Pons (tissue), 1 donor: ENCODE results near the gene PITPNC1.

ENCODE experiments used
- DNase-seq: peaks from one replicate; pipeline ENCODE4 v3.0.0-alpha.2; 2016; ENCODE audit warnings: low spot score

PITPNC1 gene

DNA sequence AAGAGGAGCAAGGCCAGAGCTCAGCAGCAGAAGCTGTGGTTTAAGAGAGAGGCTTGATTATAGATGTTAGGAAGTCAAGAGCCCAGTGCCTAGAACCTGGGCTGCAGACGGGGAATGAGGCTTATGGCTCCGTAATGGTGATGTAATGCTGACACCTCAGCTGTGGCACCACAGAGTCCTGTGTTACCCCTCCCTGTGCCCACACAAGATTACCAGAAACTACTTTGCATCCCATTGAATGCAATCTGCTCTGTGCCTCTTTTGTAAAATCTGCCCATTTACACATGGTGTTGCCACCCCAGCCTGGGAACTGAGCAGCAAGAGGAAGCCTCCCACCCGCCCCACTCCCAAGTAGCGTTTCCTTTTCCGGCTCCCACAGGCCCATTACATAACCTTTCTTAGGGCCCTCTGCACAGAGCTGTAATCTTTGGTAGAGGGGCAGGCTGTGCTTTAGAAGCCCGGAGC lies 57.0 kb downstream of the PITPNC1 start:
- DNase-seq, result no peak

DNA sequence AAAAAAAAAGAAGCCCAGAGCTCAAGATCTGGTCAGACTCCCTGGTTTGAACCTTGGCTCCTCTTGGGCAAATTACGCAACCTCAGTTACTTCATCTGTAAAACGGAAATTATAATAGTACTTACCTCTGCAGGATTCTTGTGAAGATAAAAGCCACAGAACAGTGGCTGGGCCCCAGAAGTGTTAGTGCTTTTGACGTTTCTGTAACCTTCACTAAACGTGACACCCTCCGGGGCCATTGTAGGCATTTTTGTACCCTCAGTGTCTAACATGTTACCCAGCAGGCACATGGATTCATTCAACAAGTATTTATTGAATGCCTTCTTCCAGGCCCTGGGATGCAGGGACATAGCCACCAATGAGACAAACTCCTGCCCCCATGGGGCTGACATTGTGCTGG lies 58.0 kb downstream of the PITPNC1 start:
- no peak for DNase-seq

DNA sequence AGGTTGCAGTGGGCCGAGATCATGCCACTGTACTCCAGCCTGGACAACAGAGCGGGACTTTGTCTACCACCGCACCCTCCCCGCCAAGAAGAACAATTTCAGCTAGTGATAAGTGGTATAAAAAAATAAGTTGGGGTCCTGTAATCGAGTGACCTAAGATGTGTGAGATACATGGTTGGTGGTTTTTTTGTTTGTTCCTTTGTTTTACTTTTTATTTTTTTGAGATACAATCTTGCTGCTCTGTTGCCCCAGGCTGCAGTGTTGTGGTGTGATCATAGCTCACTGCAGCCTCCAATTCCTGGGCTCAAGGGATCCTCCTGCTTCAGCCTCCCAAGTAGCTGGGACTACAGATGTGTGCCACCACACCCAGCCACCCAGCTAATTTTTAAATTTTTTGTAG lies 58.7 kb downstream of the PITPNC1 start:
- no peak for DNase-seq

DNA sequence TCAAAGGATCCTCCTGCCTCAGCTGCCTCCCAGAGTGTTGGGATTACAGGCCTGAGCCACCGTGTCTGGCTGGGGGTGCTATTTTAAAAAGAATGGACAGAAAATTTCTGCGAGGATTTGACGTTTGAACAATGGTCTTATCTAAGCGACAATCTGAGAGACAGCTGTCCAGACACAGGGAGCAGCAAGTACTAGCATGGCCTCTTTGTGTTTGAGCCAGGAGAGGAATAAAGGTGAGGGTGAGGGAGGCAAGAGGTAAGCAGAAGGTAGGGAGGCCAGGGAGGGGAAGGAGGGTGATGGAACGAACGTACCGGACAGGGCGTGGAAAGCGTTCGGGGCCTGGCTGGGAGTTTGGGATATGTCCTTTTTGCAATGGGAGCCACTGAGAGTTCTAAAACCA lies 59.2 kb downstream of the PITPNC1 start:
- DNase-seq, result no peak

DNA sequence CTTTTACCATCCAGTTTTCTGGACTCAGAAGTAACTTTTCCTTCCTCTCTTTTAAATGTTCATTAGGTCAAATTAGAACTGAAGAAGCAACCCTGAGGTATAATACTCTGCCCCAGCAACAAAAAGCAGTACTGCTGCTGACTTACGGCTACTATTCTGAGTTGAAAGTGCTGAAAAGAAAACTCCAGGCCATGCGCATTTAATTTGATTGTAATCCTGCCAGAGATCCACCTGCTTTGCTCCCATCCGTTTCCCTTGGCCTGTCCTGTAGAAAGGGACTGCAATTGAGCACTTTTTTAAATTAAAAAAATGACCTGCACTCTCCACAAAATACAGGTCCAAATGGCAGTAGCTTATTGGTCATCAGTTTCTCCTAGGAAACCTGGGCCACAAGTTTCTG lies 61.6 kb downstream of the PITPNC1 start:
- DNase-seq, result no peak

DNA sequence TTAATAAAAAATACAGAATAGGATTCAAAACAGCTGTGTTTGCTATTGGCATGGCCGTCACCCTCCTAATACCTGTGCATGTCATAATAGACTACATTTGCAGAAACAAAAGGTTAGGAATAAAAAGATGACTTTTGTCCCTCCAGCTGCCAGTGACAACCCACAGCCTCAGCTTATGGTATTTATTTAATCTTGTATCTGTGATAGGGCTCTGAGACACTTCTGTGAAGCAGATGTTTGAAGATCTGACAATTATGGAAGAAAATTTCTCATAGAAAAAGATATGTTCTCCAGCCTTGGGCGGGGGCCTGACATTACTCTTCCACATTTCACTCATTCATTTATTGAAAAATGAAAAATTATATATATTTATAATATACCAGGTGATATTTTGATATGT lies 62.2 kb downstream of the PITPNC1 start:
- DNase-seq, result no peak

DNA sequence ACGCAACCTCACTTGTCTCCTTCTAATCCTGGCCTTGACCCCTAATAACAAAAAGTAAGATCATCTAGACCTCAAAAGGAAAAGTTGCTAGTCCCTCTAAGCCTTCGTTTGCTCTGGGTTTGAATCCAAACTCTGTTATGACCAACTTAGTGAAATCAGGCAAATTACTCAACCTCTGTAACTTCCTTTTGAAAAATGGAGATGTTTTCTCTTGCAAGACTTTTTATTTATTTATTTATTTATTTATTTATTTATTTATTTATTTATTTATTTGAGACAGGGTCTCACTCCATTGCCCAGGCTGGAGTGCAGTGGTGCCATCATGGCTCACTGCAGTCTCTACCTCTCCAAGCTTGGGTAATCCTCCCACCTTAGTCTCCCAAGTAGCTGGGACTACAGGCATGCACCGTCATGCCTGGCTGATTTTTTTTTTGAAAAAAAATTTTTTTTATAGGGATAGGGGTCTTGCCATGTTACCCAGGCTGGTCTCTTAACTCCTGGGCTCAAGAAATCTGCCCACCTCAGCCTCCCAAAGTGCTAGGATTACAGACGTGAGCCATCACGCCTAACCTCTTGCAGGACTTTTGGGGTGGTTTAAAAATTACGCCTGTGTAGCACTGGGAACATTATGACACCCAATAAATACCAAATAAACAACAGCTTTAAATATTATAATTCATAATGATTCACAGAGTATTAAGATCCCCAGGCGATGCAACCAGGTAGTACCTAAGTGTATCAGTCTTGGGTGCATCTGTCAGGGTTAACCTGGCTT lies 63.4 kb downstream of the PITPNC1 start:
- DNase-seq, result no peak

DNA sequence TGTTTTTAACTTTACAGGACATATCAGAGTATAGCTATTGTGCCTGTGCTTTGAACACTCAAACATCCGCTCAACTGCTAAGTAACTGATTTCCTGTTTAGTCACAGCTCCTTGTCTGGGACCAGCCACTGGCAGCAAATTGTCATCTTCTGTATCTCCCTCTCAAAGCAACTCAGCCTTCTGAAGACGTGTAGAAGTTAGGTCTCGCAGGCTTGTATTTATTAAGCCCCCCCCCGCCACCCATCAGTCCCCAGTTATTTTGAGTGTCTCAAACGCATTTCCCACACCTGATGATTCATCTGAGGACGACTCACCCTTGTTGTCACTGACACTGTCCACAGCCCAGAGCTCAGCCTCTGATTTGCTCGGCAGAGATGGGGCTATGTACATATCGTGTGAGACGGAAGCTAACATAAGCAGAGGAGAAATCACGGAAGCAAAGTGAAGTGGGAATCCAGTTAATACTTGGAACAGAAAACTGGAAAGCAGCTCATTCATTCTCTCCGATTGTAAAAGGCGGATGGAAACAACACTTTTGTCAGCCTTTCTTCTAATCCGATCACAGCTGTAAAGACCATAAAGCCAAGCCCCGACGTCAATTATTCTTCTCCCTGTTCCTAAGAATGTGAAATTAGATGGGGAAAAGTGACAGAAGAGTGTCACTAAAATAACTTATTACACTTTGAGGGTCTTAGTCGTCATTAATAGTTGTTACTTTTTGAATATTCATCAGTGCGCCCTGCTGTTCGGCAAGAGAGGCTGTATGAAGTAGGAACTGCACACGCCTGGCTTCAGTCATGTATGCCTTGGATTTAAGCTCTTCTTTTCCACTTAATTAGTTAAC lies 64.2 kb downstream of the PITPNC1 start:
- DNase-seq, result no peak

DNA sequence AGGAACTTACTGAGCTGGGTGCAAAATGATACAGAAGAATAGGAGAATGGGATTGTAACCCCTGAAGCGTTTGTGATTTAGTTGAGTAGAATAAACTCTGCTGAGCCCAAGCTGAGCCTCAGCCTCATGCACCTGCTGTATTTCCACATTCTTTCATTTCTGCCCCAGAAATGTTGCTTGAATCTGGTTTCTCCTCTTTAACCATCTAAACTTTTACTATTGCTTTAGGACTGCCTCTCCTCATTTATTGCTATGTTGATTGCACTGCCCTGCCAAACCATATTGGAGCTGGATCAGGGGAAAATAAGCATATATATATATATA lies 64.8 kb downstream of the PITPNC1 start:
- no peak for DNase-seq

DNA sequence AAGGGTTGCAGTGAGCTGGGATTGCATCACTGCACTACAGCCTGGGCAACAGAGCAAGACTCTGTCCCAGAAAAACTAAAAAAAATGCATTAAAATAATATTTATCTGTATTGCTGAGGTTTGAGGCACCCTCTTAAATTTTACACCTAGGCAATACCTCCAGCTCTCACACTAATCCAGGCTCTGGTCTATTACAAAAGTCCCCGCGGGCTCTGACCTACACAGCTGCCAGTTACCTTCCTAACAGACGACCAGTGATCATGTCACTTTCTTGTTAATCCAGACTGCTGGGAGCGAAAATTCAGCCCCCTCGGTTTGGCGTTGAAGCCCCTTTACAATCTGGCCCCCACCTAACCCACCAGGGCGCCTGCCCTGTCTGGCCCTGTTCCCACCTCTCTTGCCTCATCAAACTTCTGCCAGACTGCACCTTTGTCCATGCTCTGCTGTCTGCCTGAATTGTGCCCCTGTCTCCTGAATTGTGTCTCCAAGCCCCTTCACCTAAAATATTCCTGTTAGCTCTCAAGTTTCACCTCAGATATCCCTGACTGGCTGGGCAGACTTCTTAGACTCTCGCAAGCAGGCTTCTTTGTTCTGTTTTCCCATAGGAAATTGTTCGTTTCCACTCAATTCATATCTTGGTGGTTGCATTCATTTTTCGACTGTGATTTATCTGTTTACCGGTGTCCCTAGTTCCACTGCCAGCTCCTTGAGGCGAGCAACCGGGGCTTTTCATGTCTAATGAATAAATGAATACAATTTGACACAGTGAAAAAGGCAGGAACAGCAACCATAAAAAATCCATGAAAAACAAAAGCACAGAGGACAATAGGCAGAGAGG lies 65.9 kb downstream of the PITPNC1 start:
- no peak for DNase-seq

DNA sequence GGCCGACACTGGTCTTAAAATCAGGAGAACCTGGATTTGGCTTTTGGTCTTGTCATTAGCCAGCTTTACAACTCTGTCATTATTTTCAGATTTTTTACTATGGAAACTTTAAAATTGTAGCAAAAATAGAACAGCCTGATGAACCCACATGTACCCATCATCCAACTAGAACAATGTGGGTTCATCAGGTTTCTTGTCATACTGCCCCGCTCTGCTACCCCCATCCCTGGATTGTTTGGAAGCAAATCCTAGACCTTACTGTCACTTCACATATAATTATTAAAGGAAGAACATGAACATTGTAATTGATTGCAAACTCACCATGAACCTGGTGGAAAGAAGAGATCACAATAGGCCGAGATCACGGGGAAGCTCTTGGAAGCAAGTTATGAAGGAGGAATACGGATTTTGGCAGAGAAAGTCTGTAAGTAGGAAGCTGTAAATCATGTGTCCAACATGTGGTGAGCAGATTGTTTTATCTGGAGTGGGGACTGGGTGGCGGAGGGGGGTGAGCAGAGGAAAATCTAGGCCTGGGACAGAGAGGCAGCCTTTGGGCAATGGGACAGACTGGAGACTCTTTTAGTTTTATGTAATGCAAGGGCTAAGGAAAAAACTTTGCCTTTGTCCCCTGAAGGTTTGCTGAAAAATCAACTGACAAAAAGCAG lies 67.0 kb downstream of the PITPNC1 start:
- no peak for DNase-seq

DNA sequence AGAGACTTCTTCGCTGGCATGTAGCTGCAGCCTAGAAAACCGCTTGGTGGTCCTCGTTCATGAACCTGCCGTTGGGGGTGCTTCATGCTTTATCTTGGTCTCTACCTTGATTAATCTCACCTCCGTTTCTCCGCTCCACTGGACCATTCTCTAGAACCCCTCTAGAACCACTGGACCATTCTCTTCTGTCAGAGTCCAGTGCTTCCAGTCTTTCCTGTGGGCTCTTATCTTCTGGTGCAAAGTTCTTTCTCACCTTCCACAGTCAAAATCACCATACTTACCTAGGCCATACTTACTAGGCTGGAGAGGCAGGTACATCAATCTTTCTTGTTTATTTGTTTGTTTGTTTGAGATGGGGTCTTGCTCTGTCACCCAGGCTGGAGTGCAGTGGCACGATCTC lies 71.4 kb downstream of the PITPNC1 start:
- no peak for DNase-seq

DNA sequence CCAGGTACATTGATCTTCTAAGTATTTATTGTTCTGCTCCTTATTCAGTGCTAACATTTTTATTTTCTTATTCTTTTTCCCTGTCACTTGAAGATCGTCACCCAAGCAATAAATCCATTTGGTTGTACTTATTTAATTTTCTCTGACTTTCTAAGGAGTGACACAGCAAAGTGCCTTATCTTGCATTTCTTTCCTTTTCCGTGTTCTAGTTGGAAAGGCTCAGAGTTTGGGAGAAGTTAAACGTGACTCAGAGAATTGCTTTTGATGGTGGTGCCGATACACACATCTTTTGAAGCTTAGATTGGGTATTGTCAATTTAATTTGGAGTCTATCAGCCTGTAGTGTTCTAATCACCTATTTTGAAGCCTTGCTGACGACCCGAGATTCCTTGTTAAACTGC lies 72.0 kb downstream of the PITPNC1 start:
- DNase-seq, result no peak

DNA sequence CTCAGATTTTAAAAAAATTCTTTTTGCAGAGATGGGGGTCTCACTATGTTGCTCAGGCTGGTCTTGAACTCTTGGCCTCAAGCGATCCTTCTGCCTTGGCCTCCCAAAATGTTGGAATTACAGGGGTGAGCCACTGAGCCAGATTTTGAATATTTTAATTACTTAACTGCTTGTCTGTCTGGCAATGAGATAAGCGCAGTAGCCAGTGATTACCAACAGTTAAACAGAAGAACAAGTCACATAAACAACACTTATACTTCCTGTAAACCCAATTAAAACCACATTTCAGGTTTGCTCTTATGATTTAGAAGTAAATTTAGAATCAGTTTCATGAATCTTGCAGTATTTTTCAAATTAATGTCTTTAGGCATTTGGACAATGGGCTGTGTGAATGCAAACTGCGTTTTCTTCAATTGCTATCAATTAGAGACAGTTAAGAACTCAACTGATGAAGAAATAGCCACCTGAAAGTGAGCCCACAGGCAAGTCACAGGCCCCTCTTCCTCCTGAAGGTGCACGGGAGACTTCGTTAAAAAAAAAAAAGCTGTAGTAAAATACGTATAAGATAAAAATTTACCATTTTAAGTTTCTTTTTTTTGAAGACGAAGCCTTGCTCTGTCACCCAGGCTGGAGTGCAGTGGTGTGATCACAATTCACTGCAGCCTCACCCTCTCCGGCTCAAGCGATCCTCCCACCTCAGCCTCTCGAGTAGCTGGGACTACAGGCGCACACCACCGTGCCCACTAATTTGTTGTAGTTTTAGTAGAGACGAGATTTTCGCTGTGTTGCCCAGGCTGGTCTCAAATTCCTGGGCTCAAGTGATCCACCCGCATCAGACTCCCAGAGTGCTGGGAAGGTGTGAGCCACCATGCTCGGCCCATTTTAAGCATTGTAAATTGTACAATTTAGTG lies 73.0 kb downstream of the PITPNC1 start:
- DNase-seq, result no peak

DNA sequence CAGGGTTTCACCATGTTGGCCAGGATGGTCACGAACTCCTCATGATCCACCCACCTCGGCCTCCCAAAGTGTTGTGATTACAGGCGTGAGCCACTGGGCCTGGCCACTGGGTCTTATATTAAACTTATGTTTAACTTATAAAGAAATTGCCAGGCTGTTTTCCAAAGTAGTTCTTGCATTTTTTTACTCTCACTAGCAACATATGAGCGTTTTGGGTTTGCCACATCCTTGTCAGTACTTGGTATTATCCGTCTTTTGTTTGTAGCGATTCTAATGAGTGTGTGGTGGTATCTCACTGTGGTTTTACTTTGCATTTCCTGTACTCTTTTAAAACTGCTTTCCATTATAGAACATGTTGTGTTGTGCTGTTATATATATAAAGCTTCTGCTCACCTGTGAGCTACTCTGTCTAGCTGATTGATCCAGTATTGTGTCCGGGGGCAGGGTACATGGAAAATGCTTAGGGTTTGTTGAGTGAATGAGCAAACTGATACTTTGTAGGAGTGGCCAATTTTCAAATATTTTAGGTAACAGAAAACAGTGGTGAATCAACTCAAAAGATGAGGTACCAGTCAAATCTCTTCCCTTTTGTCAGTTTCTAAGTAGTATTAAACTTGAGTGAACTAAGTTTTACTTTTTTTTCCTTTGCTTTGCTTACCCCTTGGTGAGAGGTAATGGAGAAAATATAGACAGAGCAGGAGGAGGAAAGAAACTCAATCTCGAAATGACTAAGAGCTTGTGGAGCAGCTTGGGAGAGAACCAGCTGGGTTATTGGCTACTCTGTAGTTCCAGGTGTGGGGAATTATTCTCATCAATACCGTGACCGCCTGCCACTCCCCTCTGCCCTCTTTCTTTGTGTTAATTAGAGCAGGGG lies 75.8 kb downstream of the PITPNC1 start:
- DNase-seq, result no peak

DNA sequence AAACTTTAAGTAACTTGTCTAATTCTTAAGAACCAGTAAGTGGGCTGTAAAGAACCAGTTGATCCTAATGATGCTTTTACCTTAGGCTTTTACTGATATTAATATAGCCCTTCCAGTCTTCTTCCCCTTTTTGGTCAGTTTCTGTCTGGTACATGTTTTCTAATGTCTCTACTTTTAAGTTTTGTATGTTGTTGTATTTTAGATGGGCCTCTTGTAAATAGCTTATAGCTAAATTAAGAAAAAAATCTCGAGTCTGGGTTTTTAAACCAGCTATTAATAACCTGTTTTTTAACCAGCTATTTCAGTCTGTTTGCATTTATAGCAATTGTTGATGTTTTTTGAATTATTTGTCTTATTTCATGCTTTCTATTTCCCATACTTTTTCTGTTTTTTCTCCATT lies 79.0 kb downstream of the PITPNC1 start:
- DNase-seq, result no peak

DNA sequence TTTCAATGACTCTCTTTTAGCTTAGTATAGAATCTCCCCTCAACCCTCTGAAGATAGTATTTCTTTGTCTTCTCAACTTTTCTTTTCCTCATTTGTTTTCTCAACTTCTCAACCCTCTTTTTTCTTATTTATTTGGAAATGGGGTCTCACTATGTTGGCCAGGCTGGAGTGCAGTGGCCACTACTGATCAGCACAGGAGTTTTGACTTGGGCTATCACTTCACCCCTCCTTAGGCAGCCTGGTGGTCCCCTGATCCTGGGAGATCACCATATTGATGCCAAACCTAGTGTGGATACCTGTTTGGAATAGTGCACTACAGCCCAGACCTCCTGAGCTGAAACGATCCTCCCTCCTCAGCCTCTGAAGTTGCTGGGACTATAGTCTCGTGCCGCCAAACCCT lies 79.8 kb downstream of the PITPNC1 start:
- DNase-seq, result no peak

DNA sequence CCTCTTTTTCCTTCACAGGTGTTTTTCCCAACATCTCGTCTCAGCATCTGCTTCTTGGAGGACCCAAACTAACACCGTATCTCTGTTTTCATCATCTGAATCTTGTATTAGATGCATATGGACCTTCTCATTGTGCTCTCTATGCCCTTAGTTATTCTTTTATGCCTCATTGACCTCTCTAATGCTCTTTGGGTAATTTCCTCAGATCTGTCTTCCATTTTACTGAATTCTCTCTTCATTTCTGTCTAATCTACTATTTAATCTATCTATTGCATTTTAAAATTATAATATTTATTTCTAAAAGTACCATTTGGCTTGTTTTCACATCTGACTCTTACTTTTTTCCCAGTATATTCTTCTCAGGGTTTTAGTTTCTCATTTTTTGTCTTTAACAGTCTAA lies 81.1 kb downstream of the PITPNC1 start:
- no peak for DNase-seq

DNA sequence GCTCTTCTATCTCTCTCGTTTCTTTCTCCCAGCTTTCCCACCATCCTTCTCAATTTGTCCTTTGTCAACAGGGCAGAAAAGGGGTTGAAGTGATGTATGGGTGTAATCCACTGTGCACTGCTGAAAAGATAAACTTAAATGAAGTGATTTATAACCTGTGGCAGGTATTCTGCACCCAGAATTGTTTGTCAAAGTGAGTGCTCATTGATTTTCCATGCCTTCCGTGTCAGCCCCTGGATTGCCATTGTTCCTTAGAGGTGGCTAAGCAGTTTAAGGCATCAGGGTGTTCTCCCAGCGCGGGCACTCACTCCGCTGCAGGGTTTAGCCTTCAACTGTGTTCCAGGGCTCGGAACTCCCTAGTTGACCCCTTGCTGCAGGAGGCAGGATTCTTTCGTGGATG lies 82.9 kb downstream of the PITPNC1 start:
- no peak for DNase-seq

DNA sequence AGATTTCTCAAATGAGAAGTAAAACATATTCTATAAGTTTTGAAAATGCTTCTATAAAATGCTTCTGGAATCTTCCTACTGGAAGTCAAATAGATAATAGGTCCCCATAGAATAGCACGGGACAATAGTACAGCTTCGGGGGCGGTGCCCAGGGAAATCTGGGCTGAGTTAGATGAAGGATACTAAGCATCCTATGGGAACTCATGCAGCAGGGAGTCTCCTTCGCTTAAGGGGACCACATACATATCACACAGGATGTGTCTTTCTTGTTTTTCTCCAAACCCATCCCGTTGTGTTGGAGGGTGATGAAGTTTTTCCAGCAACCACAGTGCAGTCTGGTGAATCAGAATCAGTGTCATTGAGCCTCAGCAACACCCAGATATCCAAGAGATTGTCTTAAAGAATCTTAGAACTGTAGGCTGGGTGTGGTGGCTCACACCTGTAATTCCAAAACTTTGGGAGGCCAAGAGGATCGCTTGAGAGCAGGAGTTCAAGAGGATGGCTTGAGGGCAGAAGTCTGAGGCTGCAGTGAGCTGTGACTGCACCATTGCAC lies 84.2 kb downstream of the PITPNC1 start:
- DNase-seq, result no peak
